AG08396 (cell line): ENCODE measurements around the gene RIMS3.

Experiments
- DNase-seq: peaks from one replicate; pipeline ENCODE4 v3.0.0; 2012; ENCODE audit warnings: low spot score, mixed read lengths

RIMS3 gene

DNA sequence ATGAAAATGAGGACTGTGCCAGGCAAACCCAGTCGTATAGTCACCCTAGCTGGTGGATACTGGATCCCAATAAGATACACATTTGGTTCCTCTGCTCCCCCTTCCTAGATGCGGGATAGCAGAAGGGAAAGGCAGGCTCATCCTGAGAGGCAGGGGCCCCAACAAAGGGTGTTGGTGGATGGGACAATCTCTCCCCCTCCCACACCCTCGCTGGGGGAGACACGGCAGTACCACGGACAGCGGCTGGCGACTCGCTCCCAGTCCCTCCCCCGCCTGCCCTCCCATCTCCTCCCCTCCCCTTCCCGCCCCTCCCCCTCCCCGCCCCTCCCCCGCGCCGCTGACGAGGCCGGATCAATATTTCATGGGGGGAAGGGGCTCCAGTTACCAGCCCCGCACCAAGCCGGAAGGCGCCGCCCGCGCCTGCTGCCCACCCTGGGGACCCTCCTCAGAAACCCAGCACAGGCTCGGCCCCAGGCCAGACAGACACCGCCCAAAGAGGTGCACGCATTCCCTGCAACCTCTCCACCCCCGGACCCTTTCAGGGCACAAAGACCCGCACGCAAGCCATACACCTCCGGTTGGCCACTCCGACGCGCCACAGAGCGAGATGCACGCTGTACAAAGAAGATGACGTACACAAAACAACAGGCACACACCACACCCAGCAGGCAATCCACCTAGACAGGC, 11.5 kb downstream of the RIMS3 start:
- no peak for DNase-seq

- DNase-seq, result no peak
Measured at GRCh38 chr1:40652979-40653378, 12.5 kb downstream of the RIMS3 start.

DNA sequence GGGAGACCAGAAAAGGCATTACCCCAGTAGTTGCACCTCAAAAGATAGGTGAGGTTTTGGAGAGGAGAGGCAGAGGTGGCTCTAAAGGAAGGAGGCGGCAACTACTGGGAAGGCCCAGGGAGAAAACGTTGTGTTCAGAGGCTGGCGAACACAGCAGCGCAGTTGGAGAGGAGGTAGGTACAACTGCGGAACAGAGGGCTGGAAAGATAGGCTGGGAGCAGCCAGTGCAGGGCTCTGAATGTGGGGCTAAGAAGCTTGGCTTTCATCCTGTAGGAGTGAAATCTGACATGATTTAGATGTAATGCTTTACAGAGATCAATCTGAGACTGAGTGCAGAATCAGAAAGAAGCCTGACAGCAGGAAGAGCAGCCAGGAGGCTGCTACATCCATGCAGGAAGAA, 13.0 kb downstream of the RIMS3 start:
- DNase-seq, result no peak

GRCh38 chr1:40651138-40651857, 14.2 kb downstream of the RIMS3 start:
- no peak for DNase-seq

DNA sequence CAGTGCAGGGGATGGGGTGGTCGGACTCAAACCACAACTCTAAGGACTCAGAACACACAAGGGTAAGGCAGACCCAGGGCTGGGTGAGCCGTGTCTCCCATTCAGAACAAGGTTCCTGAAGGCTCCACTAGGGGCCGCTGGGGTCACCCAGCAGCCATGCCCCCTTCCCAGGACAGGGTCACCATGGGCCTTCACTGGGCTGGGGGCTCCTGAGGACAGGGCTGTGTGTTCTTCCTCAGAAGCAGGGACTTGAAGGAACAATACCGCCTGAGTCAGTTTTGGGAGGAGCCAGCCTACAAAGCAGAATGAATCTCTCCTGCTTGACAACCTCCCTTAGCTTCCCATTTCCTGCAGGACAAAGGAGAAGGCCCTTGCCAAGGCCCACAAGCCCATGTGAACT, 15.4 kb downstream of the RIMS3 start:
- DNase-seq, result no peak

GRCh38 chr1:40649592-40649930, 15.9 kb downstream of the RIMS3 start:
- DNase-seq, result no peak

DNA sequence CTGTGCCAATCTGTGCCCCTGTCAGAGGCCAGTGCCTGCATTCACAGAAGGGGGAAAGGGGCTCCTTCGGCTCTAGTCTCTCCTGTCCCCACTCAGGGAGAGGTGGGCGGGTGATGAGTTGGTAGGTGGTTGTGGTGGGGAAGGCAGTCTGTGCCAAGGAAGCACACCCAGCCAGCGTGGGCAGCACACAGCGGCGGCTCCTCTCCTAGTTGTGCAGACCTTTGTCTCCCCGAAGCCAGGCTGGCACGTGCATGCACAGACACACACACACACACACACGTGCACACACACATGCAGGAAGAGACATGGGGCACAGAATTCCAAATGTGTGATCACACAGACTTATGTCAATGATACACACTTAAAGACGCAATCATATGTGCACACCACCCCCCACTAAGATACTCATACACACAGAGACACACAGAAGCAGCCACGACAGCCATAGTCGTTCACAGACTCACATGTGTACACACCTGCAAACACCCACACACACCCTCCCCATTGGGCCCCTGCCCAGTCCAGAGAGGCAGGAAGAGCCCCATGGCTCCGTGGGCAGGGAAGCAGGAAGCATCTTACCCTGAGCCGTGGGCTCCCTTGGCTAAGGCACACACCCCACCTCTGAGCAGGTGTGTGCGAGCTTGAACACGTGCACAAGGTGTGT, 16.4 kb downstream of the RIMS3 start:
- DNase-seq, result no peak

DNA sequence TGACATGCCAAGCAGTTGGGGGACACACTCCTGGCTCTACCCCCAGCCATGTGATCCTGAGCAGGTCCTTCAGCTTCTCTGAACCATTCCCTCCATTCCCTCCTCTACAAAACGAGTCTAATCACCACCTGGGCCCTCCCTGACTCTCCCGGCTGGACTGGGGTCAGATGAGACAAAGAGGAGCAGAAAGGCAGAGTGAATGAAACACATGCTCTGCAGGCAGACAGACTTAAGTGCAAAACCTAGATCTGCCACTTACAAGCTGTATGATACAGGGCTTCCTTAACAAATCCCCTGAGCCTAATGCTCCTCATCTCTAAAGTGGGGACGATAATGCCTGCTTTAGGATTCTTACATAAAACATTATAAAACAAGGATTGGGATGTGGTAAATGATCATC, 17.3 kb downstream of the RIMS3 start:
- DNase-seq, result no peak

GRCh38 chr1:40646315-40646714, 19.2 kb downstream of the RIMS3 start:
- DNase-seq, result peak; percentile 44

DNA sequence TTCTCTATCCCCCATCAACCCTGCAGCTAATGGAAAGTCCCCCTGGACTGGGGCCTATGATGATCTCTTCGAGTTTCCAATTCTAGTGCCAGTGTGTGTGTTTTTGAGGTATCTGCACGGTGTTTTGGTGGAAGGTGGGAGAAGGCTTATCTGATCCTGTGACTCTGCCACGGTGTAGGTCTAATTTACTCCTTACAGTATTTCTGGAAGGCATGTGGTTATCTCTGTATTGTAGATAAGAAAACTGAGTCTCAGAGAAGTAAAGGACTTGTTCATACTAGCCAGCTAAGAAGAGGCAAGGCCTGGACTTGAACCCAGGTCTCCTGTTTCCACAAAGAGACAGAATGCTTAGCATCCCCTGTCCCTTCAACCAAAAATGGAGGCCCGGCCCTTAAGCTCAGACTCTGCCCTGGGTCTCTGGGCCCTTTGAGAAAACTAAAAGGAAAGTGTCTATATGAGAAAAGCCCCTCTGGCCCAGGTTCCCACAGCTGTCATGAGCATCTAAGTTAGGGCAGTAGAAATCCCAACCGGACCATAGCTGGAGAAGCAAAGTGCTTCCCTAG, 20.3 kb downstream of the RIMS3 start:
- DNase-seq, result no peak

GRCh38 chr1:40641601-40642242, 23.8 kb downstream of the RIMS3 start:
- no peak for DNase-seq

- no peak for DNase-seq
Measured at GRCh38 chr1:40640314-40641076, 25.0 kb downstream of the RIMS3 start.

DNA sequence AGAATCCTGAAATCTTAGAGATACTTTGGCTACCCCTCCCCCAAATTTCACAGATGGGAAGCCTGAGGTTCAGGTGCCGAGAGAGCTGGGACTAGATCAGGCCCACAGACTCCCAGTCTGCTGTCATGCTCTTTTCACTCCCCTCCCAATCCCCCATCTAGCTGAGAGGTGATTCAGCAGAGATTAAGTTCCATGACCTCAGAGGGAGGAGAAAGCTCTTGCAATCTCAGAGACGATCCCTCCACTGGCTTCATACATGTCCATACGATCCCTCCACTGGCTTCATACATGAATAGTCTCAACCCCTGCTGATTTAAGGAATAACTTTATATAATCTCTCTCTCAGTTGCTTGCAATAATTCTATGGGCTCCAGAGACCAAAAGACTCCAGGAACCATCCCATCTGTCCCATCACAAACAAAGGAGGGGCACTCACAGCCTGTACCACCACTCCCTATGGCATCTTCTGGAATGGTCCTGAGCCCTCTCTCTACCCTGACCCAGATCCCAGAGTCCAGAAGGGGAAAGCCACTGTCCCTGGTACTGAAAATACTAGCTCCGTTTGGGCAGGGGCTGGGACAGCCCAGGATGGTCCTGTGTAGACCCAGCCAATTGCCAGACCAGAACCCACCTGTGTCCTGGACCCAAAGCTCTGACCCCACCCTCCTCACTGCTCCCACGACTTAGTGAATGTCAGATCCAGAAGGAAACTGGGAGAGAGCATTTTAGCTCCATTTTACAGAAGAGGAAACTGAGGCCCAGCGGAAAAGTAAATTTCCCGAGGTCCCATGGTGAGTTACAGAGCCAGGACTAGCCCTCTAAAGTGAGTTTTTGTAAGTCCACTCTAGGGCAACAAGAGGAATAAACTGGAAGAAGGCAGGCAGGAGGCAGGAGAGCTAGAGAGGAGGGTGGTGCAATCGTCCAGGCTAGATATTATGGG, 27.1 kb downstream of the RIMS3 start:
- DNase-seq, result no peak

DNA sequence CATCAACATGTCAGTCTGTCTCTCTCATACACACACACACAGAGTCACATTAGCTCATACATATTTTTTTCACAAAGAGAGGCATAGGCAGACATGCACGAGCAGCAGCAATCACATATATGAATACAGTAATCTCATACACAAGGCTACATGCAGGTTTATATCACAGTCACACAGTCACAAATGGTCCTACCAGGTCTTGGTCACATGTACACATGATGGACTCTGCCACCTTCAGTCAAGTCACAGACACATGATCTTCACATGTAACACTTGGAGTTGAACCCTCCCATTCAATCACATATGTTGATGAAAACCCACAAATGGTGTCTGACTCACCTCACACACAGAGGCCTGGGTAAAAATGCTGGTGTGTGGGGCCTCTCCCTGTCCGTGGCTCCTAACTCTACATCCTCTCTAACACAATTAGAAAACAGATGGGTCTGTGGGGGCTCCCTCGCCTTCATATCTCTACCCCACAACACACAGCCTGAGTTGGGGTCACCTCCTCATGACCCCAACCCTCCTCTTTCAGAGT, 27.9 kb downstream of the RIMS3 start:
- DNase-seq, result no peak

GRCh38 chr1:40636777-40637176, 28.7 kb downstream of the RIMS3 start:
- no peak for DNase-seq

- no peak for DNase-seq
Measured at GRCh38 chr1:40635763-40636500, 29.6 kb downstream of the RIMS3 start.

- peak; percentile 37 for DNase-seq
Measured at GRCh38 chr1:40634901-40635655, 30.4 kb downstream of the RIMS3 start.

DNA sequence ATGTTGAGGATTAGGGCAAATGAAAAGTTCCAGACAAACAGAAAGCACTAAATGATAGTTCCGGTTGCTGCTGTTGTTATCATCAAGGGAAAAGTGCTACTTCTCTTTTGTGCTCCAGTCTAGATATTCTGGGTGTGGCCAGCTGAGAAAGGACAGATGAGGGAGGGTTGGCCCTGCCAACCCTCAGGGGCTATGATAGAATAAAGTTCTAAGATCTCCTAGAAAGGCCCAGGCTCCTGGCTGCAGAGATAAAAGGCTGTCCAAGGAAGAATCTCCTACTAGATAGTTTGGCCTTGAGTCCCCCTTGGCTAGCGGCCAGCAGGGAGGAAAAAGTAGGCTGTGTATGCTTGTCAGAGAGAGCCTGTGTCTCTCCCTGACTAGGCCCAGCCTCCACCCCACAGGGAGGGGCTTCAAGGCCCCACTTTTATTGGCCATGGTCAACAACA, 31.5 kb downstream of the RIMS3 start:
- DNase-seq, result no peak

DNA sequence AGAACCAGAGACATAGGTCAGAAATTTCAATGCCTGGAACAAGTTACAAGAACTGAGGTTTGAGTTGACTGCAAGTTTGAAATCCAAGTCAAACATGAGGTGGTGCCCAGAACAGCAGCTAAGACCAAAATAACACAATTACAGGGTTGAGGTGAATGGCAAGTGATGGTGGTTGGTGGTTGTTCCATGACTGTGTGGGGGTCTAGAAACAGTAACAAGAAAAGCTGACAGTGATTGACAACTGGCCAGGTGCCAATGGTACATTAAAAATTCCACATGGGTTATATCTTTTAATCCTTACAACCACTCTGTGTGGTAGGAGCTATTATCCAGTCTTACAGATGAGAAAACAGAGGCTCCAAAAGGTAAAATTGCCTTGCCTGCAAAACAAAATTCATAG, 32.0 kb downstream of the RIMS3 start:
- DNase-seq, result no peak
